Activated CD8-positive, alpha-beta memory T cell treated with anti-CD3 and anti-CD28 coated beads for 4 hours (primary cell): ENCODE results near the gene ATG2A.
"Not testable (repeated sequence)": the region's sequence is repeated elsewhere in the genome, so short reads cannot be mapped to it uniquely, and the experiment has no call there.

Experiments
- DNase-seq, 2 donors: peaks; one replicate each; pipeline ENCODE4 v3.0.0-alpha.2; 2020; ENCODE audit warnings: low read depth in 2 of 2

The ATG2A gene

DNA sequence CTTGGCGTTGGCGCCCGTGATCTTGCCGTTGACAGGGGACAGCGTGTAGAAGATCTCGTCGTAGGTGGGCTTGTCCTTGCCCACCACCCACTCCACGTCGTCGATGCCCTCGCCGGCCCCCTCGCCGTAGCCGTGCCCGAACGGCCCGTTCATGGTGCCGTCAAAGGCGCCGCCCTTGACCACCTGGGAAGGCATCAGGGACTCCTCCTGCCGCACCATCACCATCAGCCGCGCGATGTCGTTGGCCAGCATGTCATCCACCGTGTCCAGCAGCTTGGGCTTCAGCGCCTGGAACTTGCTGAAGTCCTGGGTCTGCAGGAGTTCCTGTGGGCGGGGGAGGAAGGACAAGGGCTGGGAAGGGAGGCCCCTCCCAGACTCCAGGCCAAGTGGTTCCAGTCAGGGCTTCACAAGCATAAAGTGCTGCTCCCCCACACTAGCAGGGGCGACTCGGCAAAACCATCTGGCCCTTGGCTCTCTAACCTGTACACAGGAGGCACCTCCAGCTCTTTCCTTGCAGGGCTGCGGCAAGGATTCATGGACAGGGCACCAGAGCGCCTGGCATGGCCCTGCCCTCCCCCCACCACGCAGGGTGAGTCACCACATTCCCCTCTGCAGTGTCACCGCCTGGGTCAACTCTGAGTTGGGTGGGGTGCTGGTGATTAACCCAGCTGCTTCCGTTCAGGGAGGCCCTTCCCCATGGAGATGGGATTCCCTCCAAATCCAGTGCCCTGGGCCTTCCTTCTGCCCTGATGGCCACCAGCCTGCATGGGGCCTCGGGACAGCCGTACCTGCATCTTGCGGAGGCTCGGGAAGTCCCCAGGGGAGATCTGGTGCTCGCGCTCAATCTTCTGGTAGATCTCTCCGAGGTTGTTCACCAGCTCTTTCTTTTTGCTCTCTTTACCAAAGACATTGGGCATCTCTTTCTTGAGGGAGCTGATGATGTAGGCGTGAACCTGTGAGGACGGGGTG is 62.2 kb downstream of the ATG2A start:
- DNase-seq: no peak

DNA sequence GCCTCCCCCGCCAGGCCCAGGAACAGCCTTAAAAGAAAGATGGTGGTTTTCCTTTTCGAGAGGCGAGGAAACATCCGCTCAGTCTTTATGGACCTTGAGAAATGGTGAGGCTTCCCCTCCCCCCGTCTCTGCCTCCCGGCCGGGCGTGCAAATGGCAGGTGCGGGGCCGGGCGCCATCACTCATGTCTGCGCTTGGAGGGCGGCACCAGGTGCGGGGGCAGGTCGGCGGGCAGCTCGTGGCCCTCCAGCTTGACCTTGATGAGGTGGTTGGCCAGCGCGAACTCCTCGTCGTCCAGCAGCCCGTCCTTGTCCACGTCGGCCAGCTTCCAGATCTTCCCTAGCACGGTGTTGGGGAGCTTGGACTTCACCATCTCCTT is 62.9 kb downstream of the ATG2A start:
- DNase-seq: no peak

DNA sequence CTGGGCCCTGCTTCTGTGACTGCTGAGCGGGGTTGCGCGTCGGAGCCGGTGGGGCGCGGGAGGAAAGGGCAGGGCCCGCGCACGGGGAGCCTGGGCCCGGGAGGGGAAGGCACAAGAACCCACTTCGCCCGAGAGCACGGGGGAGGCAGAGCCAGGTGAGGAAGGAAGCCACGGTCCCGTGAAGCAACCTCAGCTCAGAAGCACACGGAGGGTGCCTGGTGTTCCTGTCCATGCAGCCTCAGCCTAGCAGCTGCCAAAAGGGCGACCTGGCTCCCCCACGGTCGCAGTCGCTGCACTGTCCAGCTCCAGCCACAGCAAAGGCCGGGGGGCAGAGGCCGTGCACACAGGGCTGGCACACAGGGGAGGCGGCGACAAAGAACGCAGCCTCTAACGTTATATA is 63.3 kb downstream of the ATG2A start:
- DNase-seq: no peak

DNA sequence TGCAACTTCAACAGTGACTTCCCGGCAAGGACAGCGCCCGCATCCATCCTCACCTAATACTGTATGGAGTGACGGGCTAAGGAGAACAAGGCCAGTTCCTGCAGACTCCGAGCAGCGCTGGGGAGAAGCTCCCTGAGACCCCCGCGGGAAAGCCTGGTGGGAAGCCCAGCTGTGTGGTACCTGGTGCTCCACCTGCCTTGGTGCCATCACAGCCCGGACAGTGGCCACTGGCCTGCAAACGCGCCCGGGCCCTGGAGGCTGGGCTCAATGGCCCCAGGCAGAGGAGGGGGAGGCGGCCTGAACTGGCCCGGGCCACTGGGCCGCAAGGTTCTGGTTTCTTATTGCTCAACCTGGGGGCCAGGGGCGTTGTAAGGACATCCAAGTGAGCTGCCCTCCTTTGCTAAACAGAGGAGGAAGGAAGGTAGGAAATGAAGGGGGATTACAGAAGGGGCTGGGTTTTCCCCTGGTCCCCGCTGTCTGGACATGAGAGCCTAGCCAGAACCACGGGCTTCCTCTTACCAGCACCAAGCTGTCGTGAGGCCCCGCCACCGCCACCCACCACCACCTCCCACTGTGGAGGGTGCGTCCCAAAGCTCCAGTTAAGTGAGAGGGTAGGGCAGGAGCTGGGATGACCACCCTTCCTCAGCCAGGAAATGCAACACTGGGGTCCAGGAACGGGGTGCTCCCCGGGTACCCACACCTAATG is 64.1 kb downstream of the ATG2A start:
- DNase-seq: no peak

DNA sequence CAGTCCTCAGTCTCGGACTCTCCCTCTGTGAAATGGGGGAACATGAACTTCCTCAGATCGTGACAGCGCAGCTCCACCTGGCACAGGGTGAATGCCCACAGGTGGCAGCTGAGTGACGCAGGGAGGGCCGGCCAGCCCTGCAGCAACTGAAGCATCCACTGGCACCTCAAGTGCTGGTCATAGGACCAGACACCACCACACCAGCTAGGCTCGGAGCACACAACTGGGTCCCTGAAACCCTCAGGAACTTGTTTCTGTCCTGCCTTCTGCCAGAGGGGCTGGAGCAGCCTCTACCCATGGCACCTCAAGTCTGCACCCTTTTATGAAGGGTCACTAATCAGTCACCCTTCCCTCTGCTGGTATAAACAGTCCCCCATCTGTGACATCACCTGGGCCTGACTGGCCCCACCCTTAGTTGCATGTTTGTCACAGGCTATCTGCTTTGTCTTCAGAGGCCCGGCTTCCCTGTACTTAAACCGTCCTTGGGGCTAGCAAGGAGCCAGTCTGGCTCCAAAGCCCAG is 65.1 kb downstream of the ATG2A start:
- no peak for DNase-seq

DNA sequence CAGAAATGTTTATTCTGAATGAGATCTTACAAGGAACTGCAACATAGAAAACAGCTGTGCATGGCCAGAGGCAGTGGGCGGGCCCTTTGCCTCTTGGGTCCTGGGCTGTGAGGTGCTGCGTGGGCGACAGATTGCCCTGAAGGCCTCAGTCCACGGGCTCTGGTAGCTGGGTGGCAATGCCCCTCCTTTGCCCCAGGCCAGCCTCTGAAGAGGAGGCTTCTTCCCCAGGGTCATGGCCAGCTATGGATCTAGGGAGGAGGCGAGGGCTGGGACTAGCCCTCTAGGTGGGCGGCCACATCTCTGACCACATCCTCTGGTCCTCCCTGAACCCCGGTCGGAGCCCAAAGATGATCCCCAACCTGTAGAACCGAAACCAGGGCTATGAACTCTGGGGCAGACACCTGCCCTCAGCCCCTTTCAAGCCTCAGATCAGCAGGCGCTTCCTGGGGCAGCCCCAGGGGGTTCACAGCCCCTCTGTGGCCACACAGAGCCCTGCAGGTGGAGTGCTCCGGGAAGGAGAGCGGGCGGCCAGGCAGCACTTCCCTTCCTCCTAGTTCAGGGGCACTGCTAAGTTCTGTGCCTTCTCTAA is 65.9 kb downstream of the ATG2A start:
- no peak for DNase-seq

DNA sequence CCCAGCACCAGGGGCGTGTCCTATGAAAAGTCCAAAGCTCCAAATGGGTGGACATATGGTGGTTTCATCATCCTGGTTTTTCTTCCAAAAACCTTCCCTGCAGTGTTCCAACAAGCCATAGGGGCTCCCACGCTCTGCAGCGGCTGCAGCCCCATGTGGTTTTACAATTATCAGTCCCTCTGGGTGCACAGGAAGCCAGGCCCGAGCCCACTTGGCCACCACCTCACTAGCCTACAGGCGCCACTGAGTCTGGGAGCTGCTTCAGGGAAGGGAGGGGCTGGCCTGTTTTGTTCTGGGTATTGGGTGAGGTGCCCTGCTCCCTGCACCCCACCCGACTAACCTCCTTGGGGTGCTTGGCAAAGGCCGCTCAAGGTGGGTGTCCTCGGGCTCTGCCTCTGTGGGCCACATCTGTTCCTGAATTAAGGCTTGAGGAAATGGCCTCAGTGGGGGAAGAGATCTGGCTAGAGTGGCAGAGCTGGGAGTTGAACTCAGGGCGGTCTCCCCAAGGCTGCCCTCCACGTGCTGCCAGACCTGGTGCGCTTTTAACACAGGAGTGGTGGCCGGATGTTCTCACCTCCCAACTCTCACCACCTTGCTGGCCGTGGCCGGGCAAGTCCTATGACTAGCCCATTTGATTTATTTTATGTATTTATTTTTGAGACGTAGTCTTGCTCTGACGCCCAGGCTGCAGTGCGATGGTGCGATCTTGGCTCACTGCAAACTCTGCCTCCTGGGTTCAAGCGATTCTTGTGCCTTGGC is 67.2 kb downstream of the ATG2A start:
- no peak for DNase-seq

DNA sequence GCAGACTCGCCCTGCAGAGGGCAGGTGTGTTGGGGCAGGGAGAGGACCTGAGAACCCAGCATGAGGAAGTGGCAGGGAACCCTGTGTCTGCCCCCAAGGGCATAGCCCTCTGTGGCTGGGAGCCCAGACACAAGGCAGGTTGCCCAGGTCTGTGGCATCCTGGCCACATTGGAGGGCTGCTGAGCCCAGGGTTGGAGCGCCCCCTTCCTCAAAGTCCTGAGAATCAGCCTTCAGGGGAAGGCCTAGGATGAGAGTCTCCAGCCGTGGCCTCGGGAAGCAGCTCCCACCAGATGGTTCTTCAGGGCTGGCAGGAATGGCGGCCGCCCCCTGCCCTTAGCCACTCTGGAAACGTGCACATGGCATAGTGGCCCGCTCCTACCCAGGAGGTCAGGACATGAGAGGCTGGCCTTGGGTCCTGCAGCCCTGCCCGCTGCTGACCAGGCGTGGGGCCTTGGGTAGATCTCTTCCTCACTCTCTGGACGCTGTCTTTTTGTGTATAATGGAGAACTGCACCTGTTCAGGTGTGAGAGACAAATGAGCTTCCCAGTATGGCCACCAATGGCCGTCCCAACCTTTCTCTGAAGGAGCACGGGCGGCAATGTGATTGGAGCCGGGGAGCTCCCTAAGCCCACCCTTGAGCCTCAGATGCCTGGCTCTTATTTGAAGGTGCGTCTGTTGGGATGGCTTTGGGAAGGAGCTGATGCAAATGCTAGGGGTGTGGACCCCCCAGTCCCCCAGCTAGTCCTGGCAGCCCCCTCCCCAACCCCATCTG is 68.0 kb downstream of the ATG2A start:
- DNase-seq: no peak

DNA sequence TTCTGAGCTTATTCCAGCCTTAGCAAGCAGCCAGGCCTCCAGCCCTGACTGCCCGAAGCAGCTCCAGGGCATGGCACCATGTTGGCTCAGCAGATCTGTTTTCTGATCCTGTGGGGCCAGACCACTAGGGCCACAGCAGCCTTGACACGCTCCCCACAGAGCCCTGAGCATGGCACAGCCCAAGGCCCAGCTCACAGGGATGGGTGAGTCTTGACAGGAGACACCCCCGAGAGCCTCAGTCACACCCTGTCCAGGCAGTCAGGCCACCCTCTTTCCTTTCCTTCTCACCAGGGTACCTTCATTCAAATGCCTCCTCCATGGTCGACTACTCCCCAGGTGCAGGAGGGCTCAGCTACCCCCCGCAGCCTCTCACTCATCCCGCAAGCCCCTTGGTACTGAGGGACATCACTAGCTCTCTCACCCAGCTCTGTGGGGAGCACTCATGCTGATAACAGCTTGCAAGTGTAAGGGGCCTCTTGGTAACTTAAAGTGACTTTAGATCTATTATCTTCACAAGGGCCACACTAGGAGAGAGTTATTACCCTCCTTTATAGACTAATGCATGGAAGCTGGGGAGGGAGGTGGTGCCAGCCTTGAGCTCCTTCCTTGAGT is 68.7 kb downstream of the ATG2A start:
- no peak for DNase-seq

DNA sequence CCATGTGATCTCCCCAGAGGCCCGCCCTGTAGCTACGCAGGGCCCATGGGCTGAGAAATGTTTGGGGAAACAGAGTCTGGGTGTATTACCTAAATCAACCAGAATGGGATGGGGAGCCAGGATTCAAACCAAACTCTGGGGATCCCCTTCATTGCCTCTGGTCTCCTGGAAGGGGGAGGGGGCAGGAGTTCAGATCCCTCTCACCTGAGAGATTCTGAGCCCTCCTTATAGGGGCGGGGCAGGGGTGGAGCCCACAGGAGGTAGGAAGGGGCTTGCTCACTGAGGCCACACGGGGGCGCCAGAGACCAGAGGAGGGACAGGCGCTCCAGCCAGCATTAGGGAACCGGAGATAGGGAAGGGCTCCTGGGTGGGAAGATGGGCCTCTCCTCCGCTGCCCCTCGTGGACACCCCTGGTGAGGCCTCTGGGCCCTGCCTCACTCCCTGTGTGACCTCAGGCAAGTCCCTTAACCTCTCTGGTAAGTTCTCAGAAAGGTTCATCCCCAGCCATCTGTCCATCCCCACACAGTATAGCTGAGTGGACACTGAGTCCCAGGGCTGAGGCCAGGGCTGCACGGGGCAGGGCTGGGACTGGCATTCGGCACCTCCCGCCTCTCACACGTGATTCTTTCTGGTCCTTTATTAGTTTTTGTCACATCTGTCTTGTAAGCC is 69.9 kb downstream of the ATG2A start:
- DNase-seq: peak; percentile 81 to 84

DNA sequence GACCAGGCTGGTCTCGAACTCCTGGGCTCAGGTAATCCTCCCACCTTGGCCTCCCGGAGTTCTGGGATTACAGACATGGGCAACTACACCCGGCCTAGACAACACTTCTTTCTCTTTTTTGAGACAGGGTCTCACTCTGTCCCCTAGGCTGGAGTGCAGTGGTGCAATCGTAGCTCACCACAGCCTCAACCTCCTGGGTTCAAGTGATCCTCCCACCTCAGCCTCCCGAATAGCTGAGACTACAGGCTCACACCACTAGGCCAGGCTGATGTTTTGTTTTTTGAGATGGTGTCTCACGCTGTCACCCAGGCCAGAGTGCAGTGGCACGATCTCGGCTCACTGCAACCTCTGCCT is 71.3 kb downstream of the ATG2A start:
- DNase-seq: not testable (repeated sequence)

DNA sequence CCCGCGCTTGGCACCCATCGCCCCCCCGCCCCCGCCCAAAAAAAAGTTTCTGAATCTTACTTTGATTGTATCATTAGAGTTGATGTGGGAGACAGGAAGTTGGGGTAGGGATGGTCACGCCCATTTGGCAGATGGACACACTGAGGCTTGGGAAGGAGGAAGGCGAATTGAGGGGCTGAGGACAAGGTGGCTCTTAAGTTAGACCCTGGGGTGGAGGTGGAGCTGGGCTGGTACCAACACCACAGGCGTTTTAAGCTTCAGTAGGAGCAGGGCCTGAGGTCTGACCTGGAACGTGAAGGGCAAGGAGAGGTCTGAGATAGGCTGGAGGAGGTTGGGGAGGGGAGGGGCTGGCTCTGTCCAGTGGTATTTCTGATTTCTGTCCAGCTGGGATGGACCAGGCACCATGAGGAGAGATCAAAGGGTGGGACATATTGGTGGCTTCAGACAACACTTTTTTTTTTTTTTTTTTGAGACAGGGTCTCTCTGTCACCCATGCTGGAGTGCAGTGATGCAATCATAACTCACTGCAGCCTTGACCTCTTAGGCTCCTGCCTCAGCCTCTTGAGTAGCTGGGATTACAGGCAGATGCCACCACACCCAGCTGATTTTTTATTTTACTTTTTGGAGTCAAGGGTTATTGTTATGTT is 71.8 kb downstream of the ATG2A start:
- no peak for DNase-seq
